ENCODE data around the gene PCGF3.
"Not testable (repeated sequence)": the region's sequence is repeated elsewhere in the genome, so short reads cannot be mapped to it uniquely, and the experiment has no call there.

Gene PCGF3

DNA sequence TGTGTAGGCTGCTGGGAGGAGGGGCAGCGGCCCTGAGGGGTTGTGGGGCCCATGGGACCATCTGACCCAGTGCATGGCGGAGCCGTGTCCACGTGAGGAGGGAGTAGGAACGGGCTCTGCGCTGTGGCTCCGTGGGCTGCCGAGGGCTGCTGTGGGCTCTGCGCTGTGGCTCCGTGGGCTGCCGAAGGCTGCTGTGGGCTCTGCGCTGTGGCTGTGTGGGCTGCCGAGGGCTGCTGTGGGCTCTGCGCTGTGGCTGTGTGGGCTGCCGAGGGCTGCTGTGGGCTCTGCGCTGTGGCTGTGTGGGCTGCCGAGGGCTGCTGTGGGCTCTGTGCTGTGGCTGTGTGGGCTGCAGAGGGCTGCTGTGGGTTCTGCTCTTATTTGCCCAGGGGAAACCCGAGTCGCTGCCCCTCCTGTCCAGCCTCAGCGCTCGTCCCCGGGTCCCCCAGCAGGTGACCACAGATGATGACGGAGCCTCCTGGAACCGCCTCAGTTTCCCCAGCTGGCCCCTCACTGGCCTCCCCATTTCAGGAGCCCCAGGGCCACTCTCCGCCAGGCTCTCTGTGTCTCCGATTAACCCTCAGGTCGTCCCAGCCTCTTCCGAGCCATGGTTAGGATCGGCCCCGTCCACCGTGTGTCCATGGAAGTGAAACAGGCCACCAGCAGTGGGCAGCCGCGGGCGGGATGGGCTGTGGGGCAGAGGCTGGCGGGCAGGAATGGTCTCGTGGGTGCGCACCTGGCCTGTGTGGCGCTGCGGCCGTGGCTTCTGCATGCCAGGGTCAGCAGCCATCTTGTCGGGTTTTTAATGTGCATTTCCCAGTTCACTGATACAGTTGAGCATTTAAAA, 20.0 kb downstream of the PCGF3 start:
- no peak for DNase-seq

DNA sequence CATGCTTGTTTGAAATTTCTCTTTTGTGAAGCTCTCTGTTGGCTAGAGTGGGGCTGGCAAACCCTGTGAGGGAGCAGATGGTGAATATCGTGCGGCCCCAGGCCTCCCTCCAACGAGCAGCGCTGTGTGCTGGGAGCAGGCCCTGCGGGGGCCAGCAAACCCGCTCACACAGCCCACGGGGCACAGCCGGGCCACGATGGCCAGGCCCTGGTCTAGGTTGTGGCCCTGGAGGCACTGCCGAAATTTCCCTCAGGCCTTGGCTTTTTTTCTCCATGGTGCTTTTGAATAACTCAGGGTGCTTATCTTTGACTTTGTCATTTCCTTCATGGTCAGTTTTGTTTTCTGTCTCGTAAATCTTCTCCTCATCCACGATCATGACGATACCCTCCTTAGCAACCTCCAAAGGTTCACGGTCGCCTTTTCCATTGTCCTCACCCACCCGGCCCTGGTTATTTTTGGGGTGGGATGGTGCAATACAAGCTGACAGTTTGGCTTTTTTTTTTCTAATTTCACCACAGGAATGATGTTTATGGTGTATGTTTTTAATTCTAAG, 20.7 kb downstream of the PCGF3 start:
- no peak for DNase-seq

DNA sequence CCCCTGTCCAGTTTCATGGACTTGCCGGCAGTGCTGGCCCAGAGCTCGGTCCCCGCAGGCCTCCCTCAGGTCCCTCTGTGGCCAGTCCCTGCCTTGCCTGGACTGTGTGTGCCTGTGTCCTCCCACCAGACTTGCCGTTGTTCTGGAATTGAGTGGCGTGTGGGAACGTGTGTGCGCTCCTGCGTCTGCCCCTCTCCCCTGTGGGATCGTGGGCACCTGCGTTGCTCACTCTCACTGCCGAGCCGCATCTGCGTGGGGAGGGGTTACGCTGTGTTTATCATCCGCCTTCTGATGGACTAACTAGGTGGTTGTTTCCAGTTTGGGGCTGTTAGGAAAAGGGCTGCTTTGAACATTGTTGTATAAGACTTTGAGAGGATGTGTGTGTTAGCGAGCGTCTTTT, 21.2 kb downstream of the PCGF3 start:
- no peak for DNase-seq

DNA sequence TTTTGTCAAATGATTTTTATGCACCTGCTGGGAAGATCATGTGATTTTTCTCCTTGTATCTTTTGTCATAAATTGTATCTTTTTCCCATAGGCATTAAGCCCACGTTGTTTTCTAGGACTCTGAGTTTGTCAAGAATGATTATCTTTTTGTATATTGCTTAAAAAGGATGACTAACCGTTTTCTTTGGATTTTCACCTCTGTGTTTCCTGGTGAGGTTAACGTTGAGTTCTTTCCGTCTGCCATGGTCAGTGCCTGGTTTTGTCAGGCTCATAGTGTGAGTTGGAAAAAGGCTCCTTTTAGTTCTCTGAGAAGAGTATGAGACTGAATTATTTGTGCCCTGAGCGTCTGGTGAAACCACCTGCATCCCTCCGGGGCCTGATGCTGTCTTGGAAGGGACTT, 21.9 kb downstream of the PCGF3 start:
- no peak for DNase-seq

DNA sequence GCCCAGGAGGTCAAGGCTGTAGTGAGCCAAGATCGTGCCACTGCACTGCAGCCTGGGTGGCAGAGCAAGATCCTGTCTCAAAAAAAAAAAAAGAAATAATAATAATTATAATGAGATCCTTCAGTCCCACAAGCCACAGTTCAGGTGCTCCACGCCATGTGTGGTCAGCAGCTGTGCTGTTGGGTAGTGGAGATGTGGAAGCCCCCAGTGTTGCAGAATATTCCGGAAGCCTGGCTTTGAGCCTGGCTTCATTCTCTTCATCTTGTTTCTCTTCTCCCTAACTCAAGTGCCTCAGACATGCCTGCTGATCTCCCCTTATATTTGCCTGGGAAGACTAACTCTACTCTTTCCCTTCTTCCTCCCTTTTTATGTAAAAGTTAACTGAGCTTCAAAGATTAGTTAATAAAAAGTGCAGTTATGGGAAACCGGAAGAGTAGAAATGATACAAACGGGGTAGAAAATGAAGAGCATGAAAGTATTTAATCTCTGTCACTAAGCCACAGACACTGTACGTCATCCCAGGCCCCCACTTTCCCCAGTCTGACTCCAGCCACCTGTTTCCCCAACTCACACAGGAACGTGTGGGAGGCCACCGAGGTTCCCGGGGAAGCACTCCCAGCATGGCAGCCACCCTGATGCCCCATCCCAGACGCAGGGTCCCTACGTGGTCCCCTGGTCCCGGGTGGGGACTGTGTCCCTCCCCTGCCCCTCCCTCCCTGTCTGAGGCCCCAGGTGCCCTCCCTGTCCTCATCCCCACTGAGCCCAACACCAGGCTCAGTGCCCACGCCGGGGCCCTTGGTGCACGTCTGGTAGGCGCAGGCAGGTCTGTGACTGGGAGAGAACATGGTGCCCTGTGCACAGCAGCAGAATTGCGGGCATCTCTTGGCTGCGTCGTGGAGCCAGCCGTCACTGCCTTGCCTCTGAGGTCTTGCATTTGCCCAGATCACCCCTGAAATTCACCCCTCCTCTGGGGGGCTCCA, 24.0 kb downstream of the PCGF3 start:
- no peak for DNase-seq

DNA sequence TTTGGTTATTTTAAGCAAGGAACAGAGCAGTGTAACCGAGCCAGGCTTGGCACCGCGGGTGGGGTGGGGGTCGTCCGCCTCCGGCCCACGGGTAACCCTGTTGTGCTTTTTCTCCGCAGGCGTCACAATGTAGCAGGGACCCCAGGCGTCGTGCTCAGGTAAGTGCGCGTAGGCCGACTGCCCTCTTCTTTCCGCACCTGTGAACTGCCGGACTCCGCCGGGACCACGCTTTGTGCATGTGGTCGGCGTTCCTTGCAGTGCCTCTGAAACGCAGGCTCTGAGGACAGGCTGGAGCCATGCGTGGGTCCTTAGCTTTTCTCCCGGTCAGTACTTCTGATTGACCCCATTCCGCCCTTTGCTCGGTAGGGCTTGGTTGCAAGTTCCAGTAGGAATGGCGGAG, 24.9 kb downstream of the PCGF3 start:
- no peak for DNase-seq

DNA sequence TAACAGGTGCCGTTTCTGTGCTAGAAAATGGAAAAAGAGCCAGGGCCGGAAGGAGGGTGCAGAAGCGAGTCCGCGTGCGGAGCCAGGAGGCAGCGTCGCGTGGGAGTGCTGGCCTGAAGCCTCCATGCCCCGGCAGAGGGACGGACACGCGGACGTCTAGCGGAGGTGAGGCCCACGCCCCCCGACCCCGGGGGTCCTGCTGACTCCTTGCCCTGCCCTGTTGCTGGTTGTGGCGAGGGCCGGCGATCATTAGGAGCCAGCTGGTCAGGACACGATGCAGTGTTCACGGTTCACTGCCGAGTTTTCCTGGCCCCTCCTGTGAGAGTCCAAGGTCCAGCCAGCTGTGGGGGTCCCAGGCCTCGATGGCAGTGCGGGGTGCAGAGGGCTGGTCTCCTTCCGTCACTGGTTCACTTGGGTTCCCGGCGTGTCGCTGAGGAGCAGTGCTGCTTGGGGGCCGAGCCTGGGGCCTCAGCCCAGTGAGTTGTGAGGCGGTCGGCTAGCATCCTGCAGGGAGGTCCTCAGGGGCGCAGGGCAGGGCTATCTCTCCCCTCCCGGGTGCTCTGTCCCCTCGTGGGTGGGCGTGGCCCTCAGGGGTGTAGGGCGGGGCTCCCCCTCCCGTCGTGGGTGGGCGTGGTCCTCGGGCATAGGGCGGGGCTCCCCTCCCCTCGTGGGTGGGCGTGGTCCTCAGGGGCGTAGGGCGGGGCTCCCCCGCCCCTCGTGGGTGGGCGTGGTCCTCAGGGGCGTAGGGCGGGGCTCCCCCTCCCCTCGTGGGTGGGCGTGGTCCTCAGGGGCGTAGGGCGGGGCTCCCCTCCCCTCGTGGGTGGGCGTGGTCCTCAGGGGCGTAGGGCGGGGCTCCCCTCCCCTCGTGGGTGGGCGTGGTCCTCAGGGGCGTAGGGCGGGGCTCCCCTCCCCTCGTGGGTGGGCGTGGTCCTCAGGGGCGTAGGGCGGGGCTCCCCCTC, 25.6 kb downstream of the PCGF3 start:
- DNase-seq: not testable (repeated sequence)

DNA sequence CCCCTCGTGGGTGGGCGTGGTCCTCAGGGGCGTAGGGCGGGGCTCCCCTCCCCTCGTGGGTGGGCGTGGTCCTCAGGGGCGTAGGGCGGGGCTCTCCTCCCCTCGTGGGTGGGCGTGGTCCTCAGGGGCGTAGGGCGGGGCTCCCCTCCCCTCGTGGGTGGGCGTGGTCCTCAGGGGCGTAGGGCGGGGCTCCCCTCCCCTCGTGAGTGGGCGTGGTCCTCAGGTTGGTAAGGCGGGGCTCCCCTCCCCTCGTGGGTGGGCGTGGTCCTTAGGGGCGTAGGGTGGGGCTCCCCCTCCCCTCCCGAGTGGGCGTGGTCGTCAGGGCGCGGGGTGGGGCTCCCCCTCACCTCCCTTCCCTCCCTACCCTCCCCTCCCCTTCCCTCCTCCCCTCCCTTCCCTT, 26.3 kb downstream of the PCGF3 start:
- DNase-seq: not testable (repeated sequence)

DNA sequence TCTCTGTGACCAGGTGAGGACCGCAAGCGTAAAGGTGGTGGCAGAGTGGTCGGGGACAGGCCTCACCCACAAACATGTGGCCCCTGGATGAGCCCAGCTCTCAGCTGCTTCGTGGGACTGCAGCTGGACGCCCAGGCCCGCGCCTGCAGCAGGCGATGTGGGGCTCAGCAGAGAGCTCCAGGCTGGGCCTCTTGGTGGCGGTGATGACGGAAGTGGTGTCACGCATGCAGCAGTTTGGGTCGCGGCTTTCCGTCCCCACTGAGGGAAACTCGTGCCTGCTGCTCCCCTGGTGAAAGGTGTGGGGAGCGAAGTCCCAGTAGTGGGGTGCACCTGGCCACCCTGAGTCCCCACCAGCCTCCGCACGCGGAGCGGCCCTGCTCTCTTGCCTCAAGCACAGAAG, 26.9 kb downstream of the PCGF3 start:
- no peak for DNase-seq

DNA sequence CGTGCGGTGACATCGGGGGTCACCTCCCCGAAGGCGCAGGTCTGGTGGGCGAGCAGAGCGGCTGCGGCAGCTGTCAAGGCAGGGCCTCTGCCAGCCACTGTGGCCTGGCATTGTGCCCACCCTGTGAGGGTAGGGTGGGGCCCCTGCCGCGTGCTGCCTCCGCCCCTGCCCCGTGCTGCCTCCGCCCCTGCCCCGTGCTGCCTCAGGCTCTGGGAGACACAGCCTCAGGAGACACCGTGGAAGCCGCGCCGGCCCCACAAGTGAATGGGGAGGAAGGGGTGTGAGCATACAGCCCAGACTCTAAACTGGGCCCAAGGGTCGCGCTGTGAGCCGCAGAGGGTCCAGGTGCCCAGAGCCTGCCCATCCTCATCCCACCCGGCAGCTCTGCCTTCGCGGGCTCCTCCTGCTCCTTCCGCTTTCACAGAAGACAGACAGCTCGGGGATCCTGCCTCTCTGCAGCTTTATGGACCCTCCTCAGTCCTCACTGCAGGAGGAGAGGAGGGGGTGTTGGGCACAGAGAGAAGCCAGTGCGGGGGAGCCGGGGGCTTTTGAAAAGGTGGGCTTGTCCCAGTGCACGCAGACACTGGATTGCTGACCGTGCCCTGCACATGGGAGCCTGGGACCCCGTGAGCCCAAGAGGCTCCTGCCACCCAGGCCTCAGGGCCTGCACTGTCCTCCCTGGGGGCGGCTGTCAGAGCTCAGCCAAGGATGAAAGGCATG, 27.4 kb downstream of the PCGF3 start:
- DNase-seq: no peak

DNA sequence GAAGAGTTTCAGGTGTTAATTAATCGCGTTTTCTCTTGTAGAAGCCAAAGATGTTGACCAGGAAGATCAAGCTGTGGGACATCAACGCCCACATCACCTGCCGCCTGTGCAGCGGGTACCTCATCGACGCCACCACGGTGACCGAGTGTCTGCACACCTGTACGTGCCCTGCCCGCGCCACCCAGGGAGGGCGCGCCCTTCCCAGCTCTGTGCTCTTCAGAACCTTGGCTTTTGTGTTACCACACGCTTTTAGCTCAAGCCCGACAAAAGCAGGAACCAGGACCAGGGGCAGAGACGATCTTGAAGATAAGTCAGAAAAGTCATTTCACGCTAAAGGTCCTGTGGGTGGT, 28.0 kb downstream of the PCGF3 start:
- no peak for DNase-seq

DNA sequence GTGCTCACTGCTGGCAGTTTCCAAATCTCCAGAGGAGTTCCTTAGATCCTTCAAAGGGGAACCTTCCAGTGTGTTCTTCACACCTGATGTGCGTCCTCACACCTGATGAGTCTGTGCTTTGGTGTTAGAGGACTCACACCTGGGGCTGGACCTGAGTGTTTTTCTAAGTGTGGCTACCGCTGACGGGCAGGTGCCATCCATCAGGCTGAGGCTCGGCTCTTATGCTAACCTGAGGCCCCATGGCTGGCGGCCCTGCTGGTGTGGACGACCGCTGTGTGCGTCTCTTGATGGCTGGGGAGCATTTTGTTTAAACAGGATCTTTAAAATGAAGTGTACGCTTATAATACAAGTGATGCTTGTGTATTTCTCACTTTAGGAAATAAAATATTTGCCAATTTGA, 28.4 kb downstream of the PCGF3 start:
- no peak for DNase-seq

DNA sequence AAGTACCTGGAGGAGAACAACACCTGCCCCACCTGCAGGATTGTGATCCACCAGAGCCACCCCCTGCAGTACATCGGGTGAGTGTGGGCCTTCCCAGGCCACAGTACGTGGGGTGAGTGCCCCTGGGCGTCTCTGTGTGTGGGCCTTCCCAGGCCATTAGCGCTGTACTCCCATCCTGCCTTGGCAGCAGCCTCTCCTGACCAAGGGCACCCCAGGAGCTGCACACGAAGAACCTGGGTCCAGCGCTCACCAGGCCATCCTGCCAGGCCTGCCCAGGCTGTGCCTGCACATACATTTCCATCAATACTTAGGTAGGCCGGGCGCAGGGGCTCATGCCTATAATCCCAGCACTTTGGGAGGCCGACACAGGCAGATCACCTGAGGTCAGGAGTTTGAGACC, 29.3 kb downstream of the PCGF3 start:
- DNase-seq: no peak

DNA sequence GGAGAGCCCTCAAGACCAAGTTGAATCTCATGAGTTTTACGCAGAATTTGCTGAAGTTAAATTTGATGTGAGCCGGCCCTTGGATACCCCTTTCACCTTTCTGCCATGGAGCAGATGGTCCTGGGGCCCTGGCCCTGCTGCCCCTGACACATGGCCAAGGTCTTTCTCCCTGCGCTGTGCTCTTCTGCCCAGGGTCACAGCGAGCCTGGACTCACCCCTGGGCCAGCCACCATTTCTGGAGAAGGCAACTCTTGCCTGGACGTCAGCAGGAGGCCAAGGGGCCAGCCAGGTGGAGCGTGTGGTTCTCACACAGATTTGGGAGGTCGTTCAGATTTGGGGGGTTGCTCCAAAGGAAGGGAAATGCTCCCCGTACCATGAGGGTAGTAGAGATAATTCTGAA, 30.0 kb downstream of the PCGF3 start:
- DNase-seq: no peak

DNA sequence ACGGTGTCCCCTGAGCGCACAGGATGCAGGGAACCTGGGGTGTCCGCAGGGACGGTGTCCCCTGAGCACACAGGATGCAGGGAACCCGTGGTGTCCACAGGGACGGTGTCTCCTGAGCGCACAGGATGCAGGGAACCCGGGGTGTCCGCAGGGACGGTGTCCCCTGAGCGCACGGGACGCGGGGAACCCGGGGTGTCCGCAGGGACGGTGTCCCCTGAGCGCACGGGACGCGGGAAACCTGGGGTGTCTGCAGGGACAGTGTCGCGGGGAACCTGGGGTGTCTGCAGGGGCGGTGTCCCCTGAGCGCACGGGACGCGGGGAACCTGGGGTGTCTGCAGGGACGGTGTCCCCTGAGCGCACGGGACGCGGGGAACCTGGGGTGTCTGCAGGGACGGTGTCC, 30.9 kb downstream of the PCGF3 start:
- not testable (repeated sequence) for DNase-seq

DNA sequence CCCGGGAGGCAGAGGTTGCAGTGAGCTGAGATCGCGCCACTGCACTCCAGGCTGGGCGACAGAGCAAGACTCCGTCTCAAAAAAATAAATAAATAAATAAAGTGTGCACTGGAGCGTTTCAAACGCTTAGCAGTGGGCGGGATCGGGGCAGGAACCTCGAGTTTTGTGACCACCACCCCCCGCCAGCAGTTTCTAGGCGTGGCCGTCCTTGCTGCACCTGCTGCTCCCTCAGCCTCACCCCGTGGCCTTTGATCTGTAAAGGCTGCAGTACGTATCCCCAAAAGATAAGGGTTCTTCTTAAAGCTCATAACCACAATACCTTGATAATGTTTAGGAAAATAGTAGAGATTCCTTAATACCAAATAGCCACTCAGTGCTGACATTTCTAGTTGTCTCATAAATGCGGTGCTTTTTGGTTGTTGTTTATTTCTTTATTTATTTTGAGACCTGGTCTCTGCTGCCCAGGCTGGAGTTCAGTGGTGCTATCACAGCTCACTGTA, 33.2 kb downstream of the PCGF3 start:
- no peak for DNase-seq

DNA sequence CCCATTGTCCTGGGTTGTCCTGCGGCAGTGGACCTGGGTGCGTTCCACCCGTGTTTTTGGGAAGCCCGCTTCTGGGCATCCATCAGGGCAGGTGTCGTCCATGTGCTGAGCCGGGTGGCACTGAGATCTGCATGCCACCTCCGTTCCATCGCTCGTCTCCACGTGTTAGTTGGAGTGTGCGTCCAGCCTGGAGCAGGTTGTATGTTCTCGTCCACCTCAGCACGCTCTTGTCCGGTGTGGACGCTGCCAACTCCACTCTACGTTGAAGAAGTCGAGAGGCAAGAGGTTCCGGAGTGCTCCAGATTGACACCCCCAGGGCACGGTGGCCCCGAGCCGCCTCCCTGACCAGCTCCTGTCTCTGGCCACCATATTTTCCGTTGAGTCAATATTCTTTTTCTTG, 33.9 kb downstream of the PCGF3 start:
- DNase-seq: no peak

DNA sequence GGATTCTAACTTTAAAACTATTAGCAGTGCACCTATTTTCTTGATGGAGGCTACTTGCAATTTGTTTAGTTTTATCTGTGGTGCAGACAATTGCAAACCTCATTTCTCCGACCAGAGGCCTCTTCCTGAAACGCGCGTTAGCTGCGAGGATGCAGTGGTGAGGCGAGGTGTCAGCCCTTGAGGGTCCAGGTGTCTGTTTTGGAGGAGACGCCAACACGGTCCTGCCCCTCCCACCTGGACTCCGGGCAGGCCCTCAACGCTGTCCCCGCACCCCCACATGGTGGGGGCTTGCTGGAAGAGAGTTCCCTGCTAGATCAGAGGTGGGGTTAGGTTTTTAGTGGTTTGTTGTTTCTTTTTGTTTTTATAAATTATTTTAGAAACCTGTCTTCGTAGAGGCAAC, 34.4 kb downstream of the PCGF3 start:
- DNase-seq: no peak

DNA sequence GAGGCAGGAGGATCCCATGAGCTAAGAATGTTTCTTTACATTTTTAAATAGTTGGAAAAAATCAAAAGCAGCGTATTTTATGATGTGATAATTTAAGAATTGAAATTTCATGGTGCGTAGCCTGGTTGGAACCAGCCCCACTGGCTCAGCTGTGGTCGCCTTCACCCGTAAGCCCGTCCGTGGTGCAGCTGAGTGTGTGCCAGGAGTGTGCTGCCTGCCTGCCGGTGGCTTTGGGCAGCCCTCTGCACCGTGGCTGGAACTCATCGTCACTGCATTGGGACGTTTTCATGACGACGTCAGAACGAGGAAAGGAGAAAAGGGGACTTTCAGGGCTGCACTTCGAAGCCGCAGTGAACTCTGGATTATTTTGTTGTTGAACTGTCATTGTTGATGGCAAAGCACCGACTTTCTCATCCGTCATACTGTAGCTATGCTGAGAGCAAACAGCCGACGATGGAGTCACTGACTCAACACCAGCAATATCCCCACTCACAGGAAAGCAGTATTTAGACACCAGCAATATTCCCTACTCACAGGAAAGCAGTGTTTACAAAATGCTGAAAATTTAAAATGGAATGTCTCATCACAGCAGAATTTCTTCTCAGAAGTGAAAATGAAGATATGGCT, 35.1 kb downstream of the PCGF3 start:
- no peak for DNase-seq

DNA sequence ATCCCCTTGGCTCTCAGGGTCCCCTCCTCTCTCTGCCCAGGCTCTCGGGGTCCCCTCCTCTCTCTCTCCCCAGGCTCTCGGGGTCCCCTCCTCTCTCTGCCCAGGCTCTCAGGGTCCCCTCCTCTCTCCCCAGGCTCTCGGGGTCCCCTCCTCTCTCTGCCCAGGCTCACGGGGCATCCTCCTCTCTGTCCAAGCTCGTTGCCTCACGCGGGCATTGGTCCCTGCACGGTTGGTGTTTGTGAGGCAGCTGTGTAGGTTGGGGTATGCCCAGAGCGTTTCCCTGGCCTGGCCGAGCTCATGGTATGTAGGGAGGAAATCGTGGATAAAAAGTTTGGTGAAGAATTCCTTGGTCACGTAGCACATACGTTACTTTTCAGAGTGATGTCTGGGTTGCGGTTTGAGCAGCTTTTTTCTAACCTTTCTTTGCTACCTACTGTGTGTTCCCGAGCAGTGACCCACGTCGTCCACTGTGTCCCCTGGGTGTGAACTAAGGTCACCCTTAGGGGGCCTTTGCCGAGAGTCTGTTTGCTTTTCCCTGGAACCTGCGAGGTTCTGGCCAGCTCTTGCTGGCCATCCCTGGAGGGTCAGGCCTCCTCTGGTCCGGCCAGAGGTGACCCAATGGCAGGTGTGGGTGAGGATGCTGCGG, 36.6 kb downstream of the PCGF3 start:
- DNase-seq: no peak
